Measurements from ENCODE around the gene CACNA1C.

The CACNA1C gene

DNA sequence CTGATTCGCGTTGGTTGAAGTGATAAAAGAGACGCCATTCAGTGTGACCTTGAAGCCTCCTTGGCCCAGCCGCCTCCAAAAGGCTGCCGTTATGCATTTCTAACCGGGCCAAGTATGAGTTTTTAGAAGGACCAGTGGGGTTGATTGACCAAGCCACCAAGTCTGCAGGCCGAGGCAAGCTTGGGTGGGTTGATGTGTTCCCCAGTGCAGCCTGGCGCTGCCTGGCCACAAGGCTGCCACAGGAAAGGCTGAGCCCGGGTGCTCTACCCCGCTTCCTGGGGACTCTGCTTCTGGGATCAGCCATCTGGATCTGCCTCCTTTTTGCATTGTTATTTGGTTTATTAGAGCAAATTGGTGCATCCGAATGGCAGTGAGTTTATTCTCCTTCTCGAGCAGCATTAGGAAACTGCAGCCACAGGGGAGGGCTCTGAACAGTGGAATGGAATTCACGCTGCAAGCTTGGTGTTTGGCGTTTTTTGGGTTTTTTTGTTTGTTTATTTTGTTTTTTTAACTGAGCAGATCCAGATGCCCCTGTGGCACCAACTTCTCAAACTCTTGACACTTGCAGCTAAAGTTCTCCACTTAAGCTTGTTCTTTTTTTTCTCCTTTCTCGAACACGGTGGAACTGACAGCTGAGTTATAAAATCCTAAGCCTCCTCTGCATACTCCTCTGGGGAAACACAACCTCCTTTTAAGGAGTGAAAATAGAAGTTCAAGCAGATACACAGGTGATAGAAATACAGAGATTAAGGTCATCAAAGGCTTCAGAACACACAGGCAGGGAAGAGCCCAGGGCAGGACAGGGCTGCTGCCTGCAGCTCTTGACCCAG, 596.6 kb downstream of the CACNA1C start:
- DNase-seq (ENCODE audit: low spot score): no peak

DNA sequence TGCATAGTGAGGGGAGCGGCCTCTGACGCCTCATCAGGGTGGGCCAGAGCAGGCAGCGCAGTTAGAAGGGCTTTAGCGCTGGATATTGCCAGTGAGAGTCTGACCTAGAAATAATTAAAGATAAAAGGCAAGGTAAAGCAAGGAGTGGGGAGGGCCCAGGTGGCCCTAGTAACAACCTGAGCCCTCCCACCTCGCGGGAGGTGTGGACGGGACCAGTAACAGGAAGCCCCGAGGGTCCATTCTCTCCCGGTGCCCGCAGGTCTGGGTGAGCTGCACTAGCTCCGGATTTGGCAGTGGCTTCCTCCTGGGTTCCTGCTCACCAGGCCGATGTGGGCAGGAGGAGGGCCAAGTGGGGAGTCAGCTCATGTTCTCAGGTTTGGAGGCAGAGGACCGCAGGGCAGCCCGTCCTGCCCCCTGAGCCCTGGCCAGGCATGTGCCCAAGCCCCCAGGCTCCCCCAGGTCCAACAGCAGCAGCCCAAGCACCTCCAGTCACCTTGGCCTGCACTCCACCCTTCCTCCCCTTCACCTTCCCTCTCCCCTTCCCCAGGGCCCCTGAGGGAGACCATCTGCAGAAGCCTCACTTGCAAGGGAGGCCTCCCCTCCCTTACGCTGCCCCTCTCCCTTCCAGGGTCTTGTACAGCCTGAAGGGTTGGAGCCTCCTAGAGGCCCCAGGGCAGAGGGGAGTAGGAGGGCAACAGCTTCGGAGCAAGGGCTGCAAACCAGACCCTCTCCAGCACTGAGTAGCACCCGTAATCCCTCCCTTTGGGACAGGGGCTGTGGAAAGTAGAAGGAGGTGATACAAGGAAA, 597.7 kb downstream of the CACNA1C start:
- DNase-seq (ENCODE audit: low spot score): no peak

- DNase-seq (ENCODE audit: low spot score): no peak
Observed at GRCh38 chr12:2651068-2651965, 598.5 kb downstream of the CACNA1C start.

- no peak for DNase-seq (ENCODE audit: low spot score)
Observed at GRCh38 chr12:2652011-2652400, 599.2 kb downstream of the CACNA1C start.

GRCh38 chr12:2652401-2653081, 599.8 kb downstream of the CACNA1C start:
- no peak for DNase-seq (ENCODE audit: low spot score)

GRCh38 chr12:2653461-2653965, 600.7 kb downstream of the CACNA1C start:
- no peak for DNase-seq (ENCODE audit: low spot score)

DNA sequence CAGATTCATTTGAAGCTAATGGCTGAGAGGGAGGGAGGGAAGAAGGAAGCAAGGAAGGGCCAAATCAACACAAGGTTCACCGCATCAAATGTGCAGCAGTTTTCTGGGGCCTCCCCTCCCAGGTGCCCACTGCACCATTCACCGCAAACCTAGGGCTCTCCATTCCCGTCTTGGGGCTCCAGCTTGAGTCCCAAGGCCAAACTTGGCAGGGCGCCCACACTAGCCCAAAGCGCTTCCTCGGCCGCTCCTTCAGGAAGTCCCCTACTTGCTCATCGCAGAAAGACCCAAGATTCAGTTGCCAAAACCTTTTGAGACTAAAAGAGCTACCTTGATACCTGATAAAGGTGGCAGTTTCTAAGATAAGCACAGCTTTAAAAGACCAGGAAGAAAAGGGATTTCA, 601.5 kb downstream of the CACNA1C start:
- DNase-seq (ENCODE audit: low spot score): no peak

DNA sequence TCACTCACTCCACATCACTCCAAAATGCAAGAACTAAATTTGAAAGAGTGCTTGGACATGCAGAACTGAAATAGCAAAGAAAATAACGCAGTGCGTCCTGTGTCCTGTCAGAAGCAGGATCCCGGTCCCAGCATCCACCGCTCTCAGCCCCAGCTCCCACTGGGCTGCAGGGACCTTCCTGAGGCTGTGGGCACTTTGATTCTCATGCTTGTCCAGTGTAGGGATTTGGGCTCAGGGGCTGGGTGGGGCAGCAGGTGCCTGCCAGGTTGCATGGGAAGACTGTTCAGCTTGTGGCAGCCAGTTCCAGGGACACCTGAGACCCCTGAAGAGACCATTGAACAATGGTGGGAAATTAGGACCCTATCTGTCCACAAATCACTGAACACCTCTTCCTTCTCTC, 602.0 kb downstream of the CACNA1C start:
- no peak for DNase-seq (ENCODE audit: low spot score)

DNA sequence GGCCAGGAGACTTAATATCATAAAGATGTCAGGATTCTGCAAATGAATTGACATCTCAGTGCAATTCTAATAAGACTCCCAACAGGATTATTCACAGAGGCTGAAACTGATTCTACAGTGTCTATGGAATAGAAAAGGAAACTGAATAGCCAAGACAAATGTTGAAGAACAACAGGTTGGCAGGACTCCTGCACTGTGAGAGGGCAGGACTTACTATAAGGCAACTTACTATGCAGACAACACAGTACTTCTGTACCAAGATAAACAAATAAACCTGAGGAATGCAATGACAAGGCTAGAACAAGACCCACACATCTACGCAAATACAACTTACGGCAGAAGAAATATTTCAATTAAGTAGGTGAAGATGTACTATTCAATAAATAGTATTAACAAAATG, 609.7 kb downstream of the CACNA1C start:
- no peak for DNase-seq (ENCODE audit: low spot score)

GRCh38 chr12:2664721-2665577, 612.2 kb downstream of the CACNA1C start:
- no peak for DNase-seq (ENCODE audit: low spot score)

GRCh38 chr12:2666411-2666810, 613.6 kb downstream of the CACNA1C start:
- DNase-seq (ENCODE audit: low spot score): no peak

DNA sequence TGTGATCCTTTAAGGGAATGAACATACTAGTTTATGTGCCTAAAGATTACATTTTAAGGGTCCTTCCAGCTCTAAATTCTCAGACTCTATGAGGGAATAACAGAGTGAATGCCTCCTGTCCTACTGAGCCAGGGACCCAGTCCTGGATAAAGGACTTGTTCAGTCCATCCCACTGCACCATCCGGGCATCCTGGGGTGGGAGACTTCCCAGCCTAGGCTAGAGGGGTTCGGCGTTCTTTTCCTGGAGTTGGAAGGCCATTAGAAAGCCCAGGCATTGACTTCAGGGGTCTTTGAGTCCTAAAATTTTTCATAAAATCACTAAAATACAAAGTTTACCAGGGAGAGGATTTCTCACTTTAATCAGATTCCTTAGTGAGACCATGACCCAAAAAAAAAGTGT, 614.1 kb downstream of the CACNA1C start:
- DNase-seq (ENCODE audit: low spot score): no peak

DNA sequence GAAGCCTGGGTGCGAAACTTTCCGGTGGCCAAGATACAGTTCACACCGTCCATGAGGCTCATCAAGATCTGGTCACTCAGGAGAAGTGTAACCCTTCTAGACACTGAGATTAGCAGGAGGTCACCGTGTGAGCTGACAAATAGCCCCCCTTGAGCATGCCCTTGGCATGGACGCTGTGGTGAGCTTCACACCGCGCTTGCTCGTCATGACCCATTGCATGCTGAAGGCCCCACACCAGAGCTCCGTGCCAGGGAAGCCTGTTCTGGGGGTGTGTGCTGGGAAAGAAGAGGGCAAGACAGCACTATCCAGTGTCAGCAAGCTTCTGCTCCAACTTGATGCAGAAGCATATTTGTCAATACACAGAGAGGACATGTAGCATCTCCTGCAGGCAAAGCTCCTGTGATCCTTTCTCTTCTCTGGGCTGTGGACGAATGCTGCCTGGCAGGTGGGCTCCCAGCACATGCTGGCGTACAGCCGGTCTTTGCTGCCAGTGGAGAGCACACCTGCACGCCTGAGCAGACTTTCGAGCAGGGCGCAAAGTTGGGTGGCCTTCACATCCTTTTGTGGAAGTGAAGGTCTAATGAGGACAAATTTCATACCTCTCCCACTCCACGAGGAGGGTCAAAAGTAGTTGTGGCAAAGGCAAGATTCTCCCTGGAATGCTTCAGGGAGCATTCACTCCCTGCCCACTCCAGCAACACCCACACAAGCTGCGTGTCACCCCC, 615.1 kb downstream of the CACNA1C start:
- DNase-seq (ENCODE audit: low spot score): no peak

- DNase-seq (ENCODE audit: low spot score): no peak
Observed at GRCh38 chr12:2668816-2669215, 616.0 kb downstream of the CACNA1C start.

GRCh38 chr12:2669560-2669959, 616.8 kb downstream of the CACNA1C start:
- DNase-seq (ENCODE audit: low spot score): no peak

DNA sequence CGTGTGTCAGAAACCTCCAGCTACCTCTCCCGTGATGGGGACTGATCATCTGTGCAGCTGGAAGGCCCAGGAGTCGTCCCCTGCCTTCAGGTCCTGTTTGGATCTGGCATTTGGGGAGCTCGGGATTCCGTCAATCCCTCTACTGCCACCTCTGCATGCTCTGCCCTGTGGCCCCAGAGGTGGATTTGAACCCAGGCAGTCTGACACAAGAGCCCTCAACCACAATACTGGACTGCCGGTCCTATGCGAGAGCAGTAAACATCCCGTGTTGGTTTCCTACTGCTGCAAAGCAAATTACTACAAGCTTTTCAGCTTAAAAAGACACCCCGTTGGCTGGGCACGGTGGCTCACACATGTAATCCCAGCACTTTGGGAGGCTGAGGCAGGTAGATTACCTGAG, 620.1 kb downstream of the CACNA1C start:
- no peak for DNase-seq (ENCODE audit: low spot score)

DNA sequence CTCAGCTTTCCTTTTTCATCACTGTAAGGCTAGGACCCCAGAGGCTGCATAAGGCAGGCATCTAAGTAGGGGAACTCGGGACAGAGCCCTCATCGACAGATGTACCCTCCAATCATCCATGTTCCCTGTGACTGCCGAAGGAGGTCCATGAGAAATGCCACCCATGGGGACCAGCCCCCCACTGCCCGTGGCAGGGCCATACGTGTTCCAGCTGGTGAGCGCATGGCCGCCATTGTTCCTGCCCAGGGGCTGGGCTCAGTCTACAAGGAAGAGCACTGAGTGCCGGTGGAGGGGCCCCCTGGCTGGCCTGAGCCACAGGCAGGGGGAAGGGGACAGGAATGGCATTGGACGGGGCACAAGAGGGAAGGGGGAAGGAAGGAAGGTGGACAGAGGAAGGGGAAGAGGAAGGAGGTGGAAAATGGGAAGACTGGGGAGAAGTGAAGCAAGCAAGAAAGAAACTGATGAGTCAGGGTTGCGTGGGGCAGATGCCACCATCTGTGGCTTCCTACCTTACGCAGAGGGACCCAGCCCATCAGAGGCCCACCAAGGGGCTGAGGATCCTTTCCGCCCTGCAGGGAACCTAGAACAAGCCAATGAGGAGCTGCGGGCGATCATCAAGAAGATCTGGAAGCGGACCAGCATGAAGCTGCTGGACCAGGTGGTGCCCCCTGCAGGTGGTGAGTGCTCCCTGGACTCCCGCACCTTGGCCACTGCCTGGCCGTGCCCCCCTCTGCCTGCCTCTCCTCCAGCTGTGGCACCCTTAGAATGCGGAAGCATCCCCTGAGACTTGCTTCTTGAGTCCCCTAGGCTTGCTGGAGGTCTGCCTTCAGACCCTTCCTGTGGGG, 621.4 kb downstream of the CACNA1C start:
- DNase-seq (ENCODE audit: low spot score): no peak

DNA sequence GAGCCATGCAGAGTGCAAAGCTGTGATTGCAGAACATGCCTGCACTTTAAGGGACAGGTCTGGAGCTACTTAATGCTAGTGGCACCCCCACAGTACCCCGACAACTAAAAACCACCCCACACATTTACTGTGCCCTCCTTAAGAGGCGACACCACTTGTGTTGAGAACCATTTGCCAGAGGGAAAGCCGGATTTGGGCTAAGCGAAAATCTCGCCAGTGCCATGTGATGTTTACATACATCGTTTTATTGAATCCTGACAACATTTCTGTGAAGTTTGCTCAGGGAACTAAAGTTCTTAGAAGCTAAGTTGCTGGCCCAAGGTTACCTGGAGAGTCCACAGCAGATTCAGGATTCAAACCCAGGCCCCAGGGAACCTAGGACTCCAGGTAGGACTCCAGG, 623.0 kb downstream of the CACNA1C start:
- DNase-seq (ENCODE audit: low spot score): no peak

Data from HuH-7.5 (cell line).